Stimulated activated CD8-positive, alpha-beta memory T cell treated with anti-CD3 and anti-CD28 coated beads, Interleukin-12 subunit alpha, Interleukin-12 subunit beta, amount 100 ng/mL, for 4 hours (primary cell): ENCODE measurements around the gene ADCY2.

Experiments
- DNase-seq: peaks from one replicate; pipeline ENCODE4 v3.0.0-alpha.2; 2020; ENCODE audit warnings: low read depth

The ADCY2 gene

GRCh38 chr5:7784683-7785380, 388.9 kb downstream of the ADCY2 start:
- DNase-seq, result no peak

- DNase-seq, result no peak
These were observed 391.8 kb downstream of the ADCY2 start for GRCh38 chr5:7787770-7788169.

GRCh38 chr5:7789567-7789966, 393.6 kb downstream of the ADCY2 start:
- DNase-seq, result no peak

GRCh38 chr5:7793895-7794294, 398.0 kb downstream of the ADCY2 start:
- no peak for DNase-seq

- DNase-seq, result no peak
These were observed 398.4 kb downstream of the ADCY2 start for GRCh38 chr5:7794311-7794710.

- DNase-seq, result no peak
These were observed 398.9 kb downstream of the ADCY2 start for GRCh38 chr5:7794823-7795222.

- no peak for DNase-seq
These were observed 399.4 kb downstream of the ADCY2 start for GRCh38 chr5:7795306-7795705.

GRCh38 chr5:7801891-7802614, 406.1 kb downstream of the ADCY2 start:
- DNase-seq, result no peak

GRCh38 chr5:7802855-7803254, 406.9 kb downstream of the ADCY2 start:
- no peak for DNase-seq

GRCh38 chr5:7803937-7804336, 408.0 kb downstream of the ADCY2 start:
- no peak for DNase-seq

- no peak for DNase-seq
These were observed 409.4 kb downstream of the ADCY2 start for GRCh38 chr5:7805379-7805778.

GRCh38 chr5:7808998-7809397, 413.1 kb downstream of the ADCY2 start:
- DNase-seq, result no peak

GRCh38 chr5:7811715-7812114, 415.8 kb downstream of the ADCY2 start:
- DNase-seq, result no peak

GRCh38 chr5:7813007-7813406, 417.1 kb downstream of the ADCY2 start:
- DNase-seq, result no peak

GRCh38 chr5:7813576-7813975, 417.6 kb downstream of the ADCY2 start:
- DNase-seq, result no peak

GRCh38 chr5:7814816-7815215, 418.9 kb downstream of the ADCY2 start:
- DNase-seq, result no peak

- peak; percentile 7 for DNase-seq
These were observed 420.1 kb downstream of the ADCY2 start for GRCh38 chr5:7815892-7816534.

GRCh38 chr5:7816535-7816901, 420.6 kb downstream of the ADCY2 start:
- no peak for DNase-seq

GRCh38 chr5:7822449-7822848, 426.5 kb downstream of the ADCY2 start:
- no peak for DNase-seq

GRCh38 chr5:7823594-7823993, 427.7 kb downstream of the ADCY2 start:
- DNase-seq, result no peak

GRCh38 chr5:7824995-7825394, 429.1 kb downstream of the ADCY2 start:
- DNase-seq, result no peak

GRCh38 chr5:7825630-7826029, 429.7 kb downstream of the ADCY2 start:
- DNase-seq, result no peak

- DNase-seq, result no peak
These were observed 431.7 kb downstream of the ADCY2 start for GRCh38 chr5:7827610-7828009.
